Activated T-cell treated with anti-CD3 and anti-CD28 coated beads, Interleukin-2, amount 50 U/mL, for 1 hour (primary cell): ENCODE data around the gene RRAGB.
"Not testable (repeated sequence)": the region's sequence is repeated elsewhere in the genome, so short reads cannot be mapped to it uniquely, and the experiment has no call there.

Experiments used
- DNase-seq: peaks from one replicate; pipeline ENCODE4 v3.0.0-alpha.2; 2020

RRAGB gene, protein sequence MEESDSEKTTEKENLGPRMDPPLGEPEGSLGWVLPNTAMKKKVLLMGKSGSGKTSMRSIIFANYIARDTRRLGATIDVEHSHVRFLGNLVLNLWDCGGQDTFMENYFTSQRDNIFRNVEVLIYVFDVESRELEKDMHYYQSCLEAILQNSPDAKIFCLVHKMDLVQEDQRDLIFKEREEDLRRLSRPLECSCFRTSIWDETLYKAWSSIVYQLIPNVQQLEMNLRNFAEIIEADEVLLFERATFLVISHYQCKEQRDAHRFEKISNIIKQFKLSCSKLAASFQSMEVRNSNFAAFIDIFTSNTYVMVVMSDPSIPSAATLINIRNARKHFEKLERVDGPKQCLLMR

DNA sequence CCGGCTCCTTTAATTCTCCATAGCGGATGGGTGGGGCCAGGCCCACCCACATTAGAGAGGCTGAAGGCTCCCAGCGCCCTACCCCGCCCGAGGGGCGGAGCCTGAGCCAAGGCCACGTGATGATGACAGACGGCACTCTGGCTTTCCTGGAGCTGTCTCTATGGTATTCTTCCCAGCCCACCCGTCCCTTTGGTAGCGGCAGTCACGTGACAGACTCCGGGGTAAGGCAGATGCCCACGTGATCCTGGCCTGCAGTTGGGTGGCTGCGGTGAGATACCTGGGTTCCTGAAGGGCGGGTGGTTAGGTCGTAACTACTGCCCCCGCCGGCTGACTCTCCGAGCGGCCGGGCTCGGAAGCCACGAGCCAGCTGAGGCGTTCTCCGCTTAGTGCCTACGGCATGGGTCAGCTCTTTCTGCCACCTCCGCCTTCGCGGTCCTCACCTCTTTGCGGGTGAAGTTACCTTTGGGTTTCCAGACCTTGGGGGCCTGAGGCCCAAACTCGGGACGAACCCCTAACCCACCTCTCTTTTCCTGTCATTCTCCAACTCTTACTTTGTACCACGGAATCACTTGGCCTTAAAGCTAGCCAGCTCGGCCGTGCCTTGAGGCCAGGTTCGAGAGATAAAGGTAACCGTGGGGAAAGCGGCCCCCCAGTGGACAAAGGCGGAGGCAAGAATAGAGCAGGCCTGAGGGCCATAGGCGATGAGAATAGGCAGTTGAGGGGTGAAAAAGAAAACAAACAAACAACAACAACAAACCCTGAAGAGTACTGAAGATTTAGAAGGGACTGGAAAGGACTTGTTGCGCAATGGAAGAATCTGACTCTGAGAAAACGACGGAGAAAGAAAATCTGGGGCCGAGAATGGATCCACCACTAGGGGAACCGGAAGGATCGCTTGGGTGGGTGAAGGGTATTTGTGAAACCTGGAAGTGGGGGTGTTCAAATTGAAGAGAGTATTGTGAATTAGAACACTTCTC lies at the start of gene RRAGB:
RRAGB (plus strand) TSS at position 229 of the 977 bp plus-strand sequence; CDS start at position 808, 579 bp downstream.
- DNase-seq, result peak; percentile 88

DNA sequence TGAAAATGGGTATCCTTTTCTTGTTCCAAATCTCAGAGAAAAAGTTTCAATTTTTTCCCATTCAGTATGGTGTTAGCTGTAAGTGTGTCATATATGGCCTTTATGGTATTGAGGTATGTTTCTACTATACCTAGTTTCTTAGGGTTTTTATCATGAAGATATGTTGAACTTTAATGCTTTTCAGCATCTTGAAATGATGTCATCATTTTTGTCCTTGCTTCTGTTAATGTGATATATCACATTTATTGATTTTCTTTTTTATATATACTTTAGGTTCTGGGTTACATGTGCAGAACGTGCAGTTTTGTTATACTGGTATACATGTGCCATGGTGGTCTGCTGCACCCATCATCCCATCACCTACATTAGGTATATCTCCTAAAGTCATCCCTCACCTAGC lies 49.5 kb upstream of the RRAGB start:
- DNase-seq, result no peak

GRCh38 chrX:55688579-55688978 lies 29.0 kb upstream of the RRAGB start:
- DNase-seq, result not testable (repeated sequence)

GRCh38 chrX:55695227-55696018 lies 22.1 kb upstream of the RRAGB start:
- no peak for DNase-seq

GRCh38 chrX:55697381-55697780 lies 20.2 kb upstream of the RRAGB start:
- no peak for DNase-seq

- DNase-seq, result no peak
Measured at GRCh38 chrX:55702671-55703070, 14.9 kb upstream of the RRAGB start.

DNA sequence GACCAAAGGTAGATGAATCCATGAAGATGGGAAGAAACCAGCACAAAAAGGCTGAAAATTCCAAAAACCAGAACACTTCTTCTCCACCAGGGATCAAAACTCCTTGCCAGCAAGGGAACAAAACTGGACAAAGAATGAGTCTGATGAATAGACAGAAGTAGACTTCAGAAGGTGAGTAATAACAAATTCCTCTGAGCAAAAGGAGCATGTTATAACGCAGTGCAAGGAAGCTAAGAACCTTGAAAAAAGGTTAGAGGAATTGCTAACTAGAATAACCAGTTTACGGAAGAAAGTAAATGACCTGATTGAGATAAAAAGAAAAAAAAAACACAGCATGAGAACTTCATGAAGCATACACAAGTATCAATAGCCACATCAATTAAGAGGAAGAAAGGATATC lies 14.1 kb upstream of the RRAGB start:
- DNase-seq, result not testable (repeated sequence)

DNA sequence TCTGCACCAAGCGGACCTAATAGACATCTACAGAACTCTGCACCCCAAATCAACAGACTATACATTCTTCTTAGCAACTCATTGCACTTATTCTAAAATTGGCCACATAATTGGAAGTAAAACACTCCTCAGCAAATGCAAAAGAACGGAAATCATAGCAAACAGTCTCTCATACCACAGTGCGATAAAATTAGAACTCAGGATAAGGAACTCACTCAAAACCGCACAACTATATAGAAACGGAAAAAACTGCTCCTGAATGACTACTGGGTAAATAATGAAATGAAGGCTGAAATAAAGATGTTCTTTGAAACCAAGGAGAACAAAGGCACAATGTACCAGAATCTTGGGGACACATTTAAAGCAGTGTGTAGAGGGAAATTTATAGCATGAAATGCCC lies 12.5 kb upstream of the RRAGB start:
- not testable (repeated sequence) for DNase-seq

DNA sequence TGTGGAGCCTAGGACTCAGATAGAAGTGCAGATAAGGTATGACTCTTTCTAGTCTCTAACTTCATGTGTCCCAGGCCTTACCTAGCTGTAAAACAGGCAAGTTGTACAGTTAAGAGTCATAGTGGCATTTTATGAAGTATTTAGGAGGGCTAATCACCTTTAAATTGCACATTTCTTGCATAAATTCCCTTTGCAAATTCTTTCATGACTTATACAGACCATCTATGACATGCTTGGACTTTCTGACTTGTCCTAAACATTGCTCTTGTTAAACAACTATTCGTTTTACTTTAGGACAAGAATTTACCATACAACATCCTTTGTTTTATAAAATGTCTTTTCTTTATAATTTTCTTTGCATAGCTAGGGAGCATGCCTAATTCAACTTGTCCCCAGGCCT lies 7.8 kb upstream of the RRAGB start:
- DNase-seq, result no peak

DNA sequence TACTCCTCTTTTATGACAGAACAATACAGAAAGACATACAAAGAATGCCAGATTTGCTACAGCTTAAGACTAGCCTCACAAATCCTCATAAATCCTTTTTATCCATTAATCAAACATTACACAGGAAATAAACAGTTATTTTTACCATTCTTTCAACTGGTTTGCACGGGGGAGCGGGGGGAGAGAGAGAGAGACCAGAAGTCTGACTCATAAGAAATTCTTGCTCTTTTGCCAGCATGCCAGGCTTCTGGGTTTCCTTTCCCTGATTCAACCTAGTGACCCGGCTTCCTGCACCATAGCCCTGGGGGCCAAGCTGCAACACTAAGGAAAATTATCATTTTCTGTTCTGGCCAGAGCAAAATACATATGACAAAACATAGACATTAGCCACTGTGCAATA lies 6.8 kb upstream of the RRAGB start:
- no peak for DNase-seq

- no peak for DNase-seq
Measured at GRCh38 chrX:55713631-55714030, 3.9 kb upstream of the RRAGB start.

DNA sequence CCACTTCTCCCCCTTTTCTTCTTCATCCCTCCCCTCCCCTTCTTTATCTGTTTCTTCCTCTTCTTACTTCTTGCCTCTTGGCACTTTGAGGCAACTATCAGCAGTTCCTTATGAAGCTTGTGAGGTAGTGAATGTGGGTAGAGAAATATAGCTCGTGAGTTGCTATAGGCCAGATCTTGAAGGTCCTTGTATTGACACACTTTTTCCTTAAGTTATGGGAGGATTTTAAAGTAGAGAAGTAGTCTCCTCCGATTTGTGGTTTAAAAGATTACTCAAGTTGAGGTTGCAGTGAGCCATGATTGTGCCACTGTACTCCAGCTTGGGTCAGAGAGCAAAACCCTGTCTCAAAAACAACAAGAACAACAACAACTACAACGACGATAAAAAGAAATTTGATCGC lies 3.4 kb upstream of the RRAGB start:
- no peak for DNase-seq

DNA sequence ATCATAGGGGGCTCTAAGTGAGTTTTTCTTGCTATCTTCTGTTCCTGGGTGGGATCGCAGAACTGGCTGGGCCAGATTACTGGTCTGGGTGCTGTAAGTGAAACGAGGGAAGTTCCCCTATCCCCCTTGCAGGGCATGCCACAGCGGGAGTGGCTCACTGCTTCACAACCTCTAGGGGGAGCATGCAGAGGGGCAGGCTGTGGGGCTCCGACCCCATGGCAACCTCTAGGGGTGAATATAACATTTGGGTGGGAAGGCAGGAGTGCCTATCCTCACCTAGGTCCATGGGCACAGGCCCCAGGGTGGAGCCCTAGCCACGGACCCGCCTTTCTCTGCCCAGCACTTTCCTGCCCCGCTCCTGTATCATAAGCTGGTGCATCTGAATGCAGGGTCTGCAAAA lies 1.7 kb upstream of the RRAGB start:
- no peak for DNase-seq

DNA sequence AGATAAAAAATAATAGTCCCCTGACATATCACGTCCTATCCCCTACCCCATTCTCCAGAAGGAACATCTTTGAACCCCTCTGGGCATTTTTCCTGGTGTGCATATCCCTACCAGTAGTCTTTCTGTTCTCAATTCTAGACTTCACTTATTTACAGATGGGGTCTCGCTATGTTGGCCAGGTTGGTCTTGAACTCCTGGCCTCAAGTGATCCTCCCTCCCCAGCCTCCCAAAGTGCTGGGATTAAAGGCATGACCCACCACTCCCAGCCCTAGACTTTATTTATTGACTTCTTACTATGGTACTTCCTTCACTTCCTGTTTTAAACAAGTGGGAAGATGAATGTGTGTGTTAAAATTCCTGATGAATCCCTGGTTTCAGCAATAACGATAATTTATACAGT lies 612 bp upstream of the RRAGB start:
- no peak for DNase-seq

GRCh38 chrX:55731826-55732225 lies 14.3 kb downstream of the RRAGB start:
- DNase-seq, result no peak

DNA sequence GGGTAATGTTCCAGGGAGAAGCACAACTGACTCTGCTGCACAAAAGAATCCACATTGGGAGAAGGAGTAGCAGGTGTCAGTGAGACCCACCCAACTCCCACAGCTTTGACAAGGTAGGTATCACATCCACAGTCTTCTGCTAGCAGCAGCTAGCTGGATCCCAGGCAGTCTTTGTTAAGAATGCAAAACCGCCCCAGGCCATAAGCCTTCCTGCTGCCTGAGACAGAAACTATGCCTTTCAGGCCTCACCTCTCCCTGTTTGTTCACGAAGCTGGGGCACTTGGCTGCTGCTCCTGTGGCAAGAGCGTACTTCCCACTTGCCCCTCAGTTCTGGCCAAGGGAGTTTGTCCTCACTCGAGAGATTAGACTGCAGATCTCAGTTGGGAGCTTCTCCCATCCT lies 21.4 kb downstream of the RRAGB start:
- no peak for DNase-seq

DNA sequence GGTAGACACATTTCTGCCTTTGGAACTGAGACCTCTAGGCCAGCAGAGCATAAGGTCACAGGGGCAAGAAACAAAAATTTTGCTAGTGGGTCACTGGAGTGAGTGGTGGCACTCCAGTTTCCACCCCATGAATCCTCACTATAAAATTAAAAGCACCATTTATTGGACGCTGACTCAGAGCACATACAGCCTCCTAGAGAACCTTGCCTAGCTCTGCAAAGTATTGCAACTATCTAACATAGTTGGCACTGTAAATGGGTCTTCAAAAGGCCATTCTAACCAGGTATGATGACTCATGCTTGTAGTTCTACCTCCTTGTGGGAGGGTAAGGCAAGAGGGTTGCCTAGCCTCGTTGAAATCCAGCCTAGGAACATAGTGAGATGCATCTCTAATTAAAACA lies 25.1 kb downstream of the RRAGB start:
- DNase-seq, result no peak

- not testable (repeated sequence) for DNase-seq
Measured at GRCh38 chrX:55748463-55748862, 30.9 kb downstream of the RRAGB start.

GRCh38 chrX:55750256-55750655 lies 32.7 kb downstream of the RRAGB start:
- no peak for DNase-seq

GRCh38 chrX:55754861-55755294 lies 37.3 kb downstream of the RRAGB start:
- no peak for DNase-seq

DNA sequence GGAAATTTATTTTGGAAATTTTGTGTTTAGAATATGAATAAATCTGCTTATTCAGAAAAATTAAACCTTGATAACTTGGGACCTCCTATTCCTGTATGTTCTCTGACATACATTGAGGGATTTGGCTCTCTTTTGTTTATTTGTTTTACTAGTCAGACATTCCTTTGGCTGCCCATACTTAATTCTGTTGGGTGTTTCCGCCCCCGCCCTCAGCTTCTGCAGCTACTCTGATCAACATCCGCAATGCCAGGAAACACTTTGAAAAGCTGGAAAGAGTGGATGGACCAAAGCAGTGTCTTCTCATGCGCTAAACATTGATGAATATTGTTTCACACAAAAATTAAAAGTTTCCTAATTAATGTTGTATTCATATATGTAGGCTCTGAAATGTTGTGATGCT lies 40.5 kb downstream of the RRAGB start:
- no peak for DNase-seq

DNA sequence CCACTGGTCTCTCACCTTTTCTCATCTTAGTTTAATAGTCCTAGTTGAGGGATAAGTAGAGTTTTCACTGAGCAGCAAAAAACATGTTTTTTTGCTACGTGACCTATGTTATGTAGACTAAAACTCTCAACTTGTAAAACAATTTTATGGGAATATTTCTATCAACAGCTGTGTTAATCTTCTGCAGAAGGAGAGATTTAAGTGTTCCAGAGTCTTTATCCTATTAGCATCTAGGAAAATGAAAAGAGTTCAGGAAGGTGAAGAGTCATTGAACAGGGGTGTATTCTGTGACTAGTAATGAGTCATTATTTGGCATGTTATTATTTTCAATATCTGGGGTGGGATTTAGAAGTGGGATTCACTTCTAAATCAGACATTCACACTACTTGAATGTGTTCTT lies 41.9 kb downstream of the RRAGB start:
- DNase-seq, result no peak

- DNase-seq, result no peak
Measured at GRCh38 chrX:55767100-55767499, 49.6 kb downstream of the RRAGB start.
